Subcutaneous adipose tissue (tissue), 4 donors: ENCODE measurements around the gene EVI5L. TPM values are rescaled to one million over a fixed set of nuclear protein-coding genes. Genes with fewer than 3 reads are reported as not detected.

Experiments
- CTCF ChIP-seq: fragments of 450-650 bp; IDR thresholded peaks from one replicate; pipeline ENCODE4 v1.5.1; 2016; ENCODE audit warnings: low read depth, mild to moderate bottlenecking, control low read depth, antibody characterized with exemption, moderate library complexity
- total RNA-seq, 4 donors: library from RNA; depleted of rRNA; stranded (reverse); fragments of >200 nt; gene quantifications; one replicate each; pipeline ENCODE4 v1.1.0, GENCODE V29; 2016

Gene EVI5L
- total RNA-seq, 4 donors from 2014 or later = 6.3 to 12.1 (median 9.9) TPM

DNA sequence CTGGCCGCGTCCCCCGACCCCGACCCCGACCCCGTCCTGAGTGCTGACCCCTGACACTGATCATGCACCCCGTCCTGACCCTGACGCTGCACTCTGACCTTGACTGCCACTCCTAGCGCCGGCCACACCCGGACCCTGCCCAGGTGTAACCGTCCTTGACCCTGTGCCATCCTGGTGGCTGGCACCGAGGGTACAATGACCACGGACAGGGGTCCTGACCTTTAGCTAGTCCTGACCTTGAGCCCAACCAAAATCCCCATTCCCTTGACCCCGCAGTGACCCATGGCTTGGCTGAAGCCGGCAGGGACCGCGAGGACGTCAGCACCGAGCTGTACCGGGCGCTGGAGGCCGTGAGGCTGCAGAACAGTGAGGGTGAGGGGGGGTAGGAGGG is 41.1 kb upstream of the EVI5L start:
- no peak for TF ChIP-seq CTCF

DNA sequence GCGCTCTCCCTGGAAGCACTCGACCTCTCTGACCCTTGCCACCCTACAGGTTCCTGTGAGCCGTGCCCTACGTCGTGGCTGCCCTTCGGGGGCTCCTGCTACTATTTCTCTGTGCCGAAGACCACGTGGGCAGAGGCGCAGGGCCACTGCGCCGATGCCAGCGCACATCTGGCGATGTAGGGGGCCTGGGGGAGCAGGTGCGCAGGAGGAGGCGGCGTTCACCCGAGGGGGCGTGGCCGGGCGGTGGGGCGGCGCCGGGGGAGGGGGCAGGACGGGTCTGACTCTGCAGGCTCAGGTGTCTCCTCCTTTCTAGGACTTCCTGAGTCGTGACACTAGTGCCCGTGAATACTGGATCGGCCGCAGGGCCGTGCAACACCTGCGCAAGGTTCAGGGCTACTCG is 40.6 kb upstream of the EVI5L start:
- no peak for TF ChIP-seq CTCF

- TF ChIP-seq CTCF = no peak
Observed at GRCh38 chr19:7790416-7790815, 39.6 kb upstream of the EVI5L start.

DNA sequence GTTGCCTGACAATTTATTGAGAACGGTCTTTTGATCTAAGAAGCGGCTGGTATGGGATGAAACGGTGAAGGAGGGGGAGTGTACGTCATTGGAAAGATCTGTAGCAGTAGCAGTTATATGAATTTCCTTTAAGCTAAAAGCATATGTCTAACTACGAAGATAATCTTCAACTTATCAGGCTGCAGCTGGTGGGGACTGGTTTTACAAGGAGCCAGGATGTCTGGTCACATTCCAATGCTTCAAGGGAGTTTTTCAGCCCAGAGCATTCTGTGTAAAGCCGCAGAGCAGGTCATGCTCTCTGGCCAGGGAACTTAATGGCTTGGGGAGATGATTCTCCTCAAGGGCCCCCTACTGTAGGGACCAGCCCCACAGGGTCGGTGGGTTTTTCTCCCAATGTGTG is 37.7 kb upstream of the EVI5L start:
- TF ChIP-seq CTCF = no peak

GRCh38 chr19:7793493-7793892 is 36.5 kb upstream of the EVI5L start:
- TF ChIP-seq CTCF = no peak

GRCh38 chr19:7795555-7796161 is 34.4 kb upstream of the EVI5L start:
- TF ChIP-seq CTCF = no peak

- TF ChIP-seq CTCF = no peak
Observed at GRCh38 chr19:7799640-7800355, 30.2 kb upstream of the EVI5L start.
